T-helper 17 cell (primary cell): ENCODE results near the gene TBRG1. TPM values are rescaled to one million over a fixed set of nuclear protein-coding genes. Genes with fewer than 3 reads are reported as not detected.

Experiments used
- ATAC-seq: fragments of 150-1000 bp; cut with Tn5 transposase; 2 replicates; pipeline ENCODE4 v1.10.0; 2021; ENCODE audit warnings: mild to moderate bottlenecking, moderate library complexity
- DNase-seq, 3 donors: peaks; one replicate each; pipeline versions ENCODE4 v3.0.0 to v3.0.0-alpha.2; 2020 to 2021
- H3K9me3 ChIP-seq: one replicate; pipeline ENCODE4 v1.7.0; 2013; ENCODE audit warnings: low read length, mild to moderate bottlenecking; ENCODE audit not compliant: control insufficient read depth, poor library complexity, severe bottlenecking
- H3K27ac Mint-ChIP-seq: one replicate; pipeline ENCODE4 v1.8.0; 2022; ENCODE audit warnings: mild to moderate bottlenecking, moderate library complexity, mixed read lengths
- H3K27me3 Mint-ChIP-seq: one replicate; pipeline ENCODE4 v1.8.0; 2022; ENCODE audit warnings: mixed read lengths
- H3K36me3 Mint-ChIP-seq: one replicate; pipeline ENCODE4 v1.8.0; 2022; ENCODE audit warnings: low read depth, mixed read lengths
- H3K4me1 Mint-ChIP-seq: one replicate; pipeline ENCODE4 v1.8.0; 2022; ENCODE audit warnings: mild to moderate bottlenecking, mixed read lengths
- H3K4me3 Mint-ChIP-seq: one replicate; pipeline ENCODE4 v1.8.0; 2022; ENCODE audit warnings: mild to moderate bottlenecking, moderate library complexity, mixed read lengths
- total RNA-seq, 4 donors: library from RNA in 2 of 4; stranded (reverse) in 2 of 4; gene quantifications; one replicate each; pipeline ENCODE4 v1.2.3 and lab custom pipeline; 2022 to 2026

Gene TBRG1
- total RNA-seq, 2 donors from 2014 or later = 55.5 to 61.4 TPM

DNA sequence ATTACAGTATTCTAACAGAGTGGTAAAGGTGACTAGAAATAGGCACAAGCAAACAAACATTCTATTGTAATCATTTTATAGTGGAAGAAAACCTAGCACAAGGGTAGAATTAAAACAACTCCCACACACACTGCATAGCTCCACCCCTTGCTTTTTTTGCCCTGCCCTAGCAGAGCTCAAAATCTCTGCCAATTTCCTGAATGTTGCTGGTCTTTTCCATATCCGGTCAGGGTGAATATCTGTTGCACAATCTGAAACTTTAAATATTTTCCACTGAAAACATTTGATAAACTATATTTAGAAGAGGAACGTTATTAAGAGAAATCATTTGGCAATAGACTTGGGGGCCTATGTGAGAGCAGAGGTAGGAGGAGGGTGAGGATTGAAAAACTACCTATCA lies 53.7 kb downstream of the TBRG1 start:
- no peak for ATAC-seq

DNA sequence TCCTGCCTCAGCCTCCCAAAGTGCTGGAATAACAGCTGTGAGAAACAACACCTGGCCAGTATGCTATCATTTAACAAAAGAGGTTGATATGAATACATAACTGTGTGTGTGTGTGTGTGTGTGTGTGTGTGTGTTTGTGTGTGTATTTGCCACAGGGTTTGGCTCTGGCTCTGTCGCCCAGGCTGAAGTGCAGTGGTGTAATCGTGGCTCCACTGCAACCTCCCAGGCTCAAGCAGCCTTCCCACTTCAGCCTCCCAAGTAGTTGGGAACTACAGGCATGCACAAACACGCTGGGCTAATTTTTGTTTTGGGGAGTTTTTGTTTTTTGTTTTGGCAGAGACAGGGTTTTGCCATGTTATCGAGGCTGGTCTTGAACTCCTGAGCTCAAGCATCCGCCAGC lies 55.8 kb downstream of the TBRG1 start:
- DNase-seq = no peak
- Mint-ChIP-seq H3K27me3 (no peaks in the 10 kb centered on the region), H3K36me3 (no peaks in the 10 kb centered on the region), H3K4me1 (peaks cover 8% of the 10 kb centered on the region), H3K4me3 (no peak overlapping the region), H3K27ac (no peak overlapping the region)
- ATAC-seq = no peak
- peaks cover 8% of the 10 kb centered on the region for H3K9me3 ChIP-seq

More for the DNA sequence above, 53.7 kb downstream of the TBRG1 start:
- DNase-seq = no peak
- H3K9me3 ChIP-seq = no peaks in the 10 kb centered on the region
- no peak overlapping the region for H3K4me3 Mint-ChIP-seq
- H3K36me3 Mint-ChIP-seq = no peaks in the 10 kb centered on the region
- no peaks in the 10 kb centered on the region for H3K27me3 Mint-ChIP-seq
- no peak overlapping the region for H3K27ac Mint-ChIP-seq
- peaks cover 22% of the 10 kb centered on the region for H3K4me1 Mint-ChIP-seq

DNA sequence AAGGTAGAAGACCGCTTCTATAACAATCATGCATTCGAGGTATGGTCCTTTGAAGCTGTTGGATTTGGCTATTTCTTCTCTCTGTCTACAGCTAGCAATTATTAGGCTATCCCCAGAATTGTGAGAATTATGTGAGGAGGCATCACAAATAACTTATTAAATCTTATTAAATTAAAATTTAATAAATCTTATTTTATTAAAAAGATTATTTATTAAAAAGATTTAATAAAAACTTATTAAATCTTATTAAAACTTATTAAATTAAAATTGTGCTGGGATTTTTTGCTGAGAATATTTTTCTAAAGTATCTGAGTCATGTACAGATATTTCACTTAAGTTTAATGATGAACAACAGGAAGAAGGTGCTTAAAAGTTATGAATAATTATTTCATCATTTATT lies 58.8 kb downstream of the TBRG1 start:
- no peak for ATAC-seq
- Mint-ChIP-seq H3K4me1 (no peaks in the 10 kb centered on the region), H3K27ac (no peak overlapping the region), H3K27me3 (no peaks in the 10 kb centered on the region), H3K36me3 (peaks cover 2% of the 10 kb centered on the region), H3K4me3 (no peak overlapping the region)
- H3K9me3 ChIP-seq = peaks cover 8% of the 10 kb centered on the region
- DNase-seq = no peak

DNA sequence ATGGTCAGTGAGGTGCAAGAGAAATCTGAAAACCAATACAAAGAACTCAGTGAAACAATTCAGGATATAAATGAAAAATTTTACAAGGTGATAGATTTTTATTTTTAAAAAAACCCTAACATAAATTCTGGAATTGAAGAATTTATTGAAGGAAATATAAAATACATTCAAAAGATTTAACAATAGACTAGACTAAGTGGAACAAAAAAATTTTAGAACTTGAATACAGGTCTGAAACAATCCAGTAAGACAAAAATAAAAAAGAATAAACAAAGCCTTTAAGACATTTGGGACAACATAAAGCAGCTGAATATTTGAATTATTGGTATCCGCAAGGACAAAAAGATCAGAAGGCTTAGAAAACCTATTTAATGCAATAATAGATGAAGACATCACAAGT lies 59.8 kb downstream of the TBRG1 start:
- Mint-ChIP-seq H3K4me1 (no peaks in the 10 kb centered on the region), H3K27ac (no peak overlapping the region), H3K4me3 (no peak overlapping the region), H3K27me3 (no peaks in the 10 kb centered on the region), H3K36me3 (peaks cover 2% of the 10 kb centered on the region)
- ATAC-seq (no peak), DNase-seq (no peak)
- H3K9me3 ChIP-seq = peaks cover 8% of the 10 kb centered on the region

Other genes with a start within 250 kb of the TBRG1 start
- not detected for gene OR8B2, start 238.4 kb upstream of the TBRG1 start, total RNA-seq
- gene OR8B3, start 223.8 kb upstream of the TBRG1 start, total RNA-seq = not detected
- gene OR8B4, start 198.0 kb upstream of the TBRG1 start, total RNA-seq = not detected
- not detected for gene OR8B8, start 177.2 kb upstream of the TBRG1 start, total RNA-seq
- not detected for gene OR8B12, start 79.2 kb upstream of the TBRG1 start, total RNA-seq
- not detected for gene OR8A1, start 52.9 kb upstream of the TBRG1 start, total RNA-seq
- not detected for gene PANX3, start 11.4 kb upstream of the TBRG1 start, total RNA-seq
- gene SIAE, start 50.9 kb downstream of the TBRG1 start, total RNA-seq = 10 to 100 TPM in 1 of 2 donors, 1 to 10 TPM in 1; 6.8 to 15.0 TPM
- 1 to 10 TPM in 1 of 2 donors, under 1 TPM in 1; 0.67 to 1.1 TPM for gene SPA17, start 51.0 kb downstream of the TBRG1 start, total RNA-seq
- 100 to 1,000 TPM in 1 of 2 donors, 10 to 100 TPM in 1; 20.8 to 614 TPM for gene NRGN, start 117.1 kb downstream of the TBRG1 start, total RNA-seq
- gene VSIG2, start 129.4 kb downstream of the TBRG1 start, total RNA-seq = under 1 TPM; 0.32 to 0.57 TPM
- 10 to 100 TPM in 1 of 2 donors, 1 to 10 TPM in 1; 3.5 to 30.5 TPM for gene ESAM, start 139.4 kb downstream of the TBRG1 start, total RNA-seq
- gene MSANTD2, start 177.5 kb downstream of the TBRG1 start, total RNA-seq = 10 to 100 TPM; 10.1 to 11.3 TPM
- gene ROBO3, start 242.6 kb downstream of the TBRG1 start, total RNA-seq = 10 to 100 TPM; 17.5 to 18.0 TPM